Prostate gland (tissue), 2 donors: ENCODE data around the gene CARD14. TPM values are rescaled to one million over a fixed set of nuclear protein-coding genes. Genes with fewer than 3 reads are reported as not detected.

Experiments
- small RNA-seq, 2 donors: library from RNA; depleted of rRNA; stranded (forward); fragments of <200 nt; gene quantifications; one replicate each; pipeline ENCODE3, GENCODE V24; 2016
- total RNA-seq, 2 donors: library from RNA; depleted of rRNA; stranded (reverse); fragments of >200 nt; gene quantifications; one replicate each; pipeline ENCODE4 v1.1.0, GENCODE V29; 2016

Gene CARD14
- total RNA-seq, 2 donors from 2014 or later, result 10.2 to 27.3 TPM

Small RNAs within 50 kb of the gene (small RNA-seq; reads per million reads assigned to genes)
- gene AC087741.2, result 0 reads per million in 2 donors

Other genes starting within 250 kb of the CARD14 start
- 10 to 100 TPM; 29.1 to 41.9 TPM for gene TBC1D16, start 134.2 kb upstream of the CARD14 start, total RNA-seq
- gene CCDC40, start 133.4 kb upstream of the CARD14 start, total RNA-seq, result 10 to 100 TPM; 11.8 to 19.7 TPM
- 100 to 1,000 TPM; 167 to 217 TPM for gene GAA, start 68.4 kb upstream of the CARD14 start, total RNA-seq
- 10 to 100 TPM; 69.7 to 72.9 TPM for gene EIF4A3, start 22.9 kb upstream of the CARD14 start, total RNA-seq
- gene SGSH, start 50.3 kb downstream of the CARD14 start, total RNA-seq, result 10 to 100 TPM; 41.2 to 95.7 TPM
- gene SLC26A11, start 50.4 kb downstream of the CARD14 start, total RNA-seq, result 10 to 100 TPM; 16.9 to 32.4 TPM
- 100 to 1,000 TPM in 1 of 2 donors, 10 to 100 TPM in 1; 57.7 to 112 TPM for gene RNF213, start 90.8 kb downstream of the CARD14 start, total RNA-seq
- 10 to 100 TPM; 17.0 to 36.9 TPM for gene ENDOV, start 245.1 kb downstream of the CARD14 start, total RNA-seq